ENCODE measurements around the gene IDUA. TPM values are rescaled to one million over a fixed set of nuclear protein-coding genes. Genes with fewer than 3 reads are reported as not detected.
"Not testable (repeated sequence)": the region's sequence is repeated elsewhere in the genome, so short reads cannot be mapped to it uniquely, and the experiment has no call there.

Gene IDUA
- total RNA-seq, 2 donors from 2014 or later, result 8.9 to 10.2 TPM

DNA sequence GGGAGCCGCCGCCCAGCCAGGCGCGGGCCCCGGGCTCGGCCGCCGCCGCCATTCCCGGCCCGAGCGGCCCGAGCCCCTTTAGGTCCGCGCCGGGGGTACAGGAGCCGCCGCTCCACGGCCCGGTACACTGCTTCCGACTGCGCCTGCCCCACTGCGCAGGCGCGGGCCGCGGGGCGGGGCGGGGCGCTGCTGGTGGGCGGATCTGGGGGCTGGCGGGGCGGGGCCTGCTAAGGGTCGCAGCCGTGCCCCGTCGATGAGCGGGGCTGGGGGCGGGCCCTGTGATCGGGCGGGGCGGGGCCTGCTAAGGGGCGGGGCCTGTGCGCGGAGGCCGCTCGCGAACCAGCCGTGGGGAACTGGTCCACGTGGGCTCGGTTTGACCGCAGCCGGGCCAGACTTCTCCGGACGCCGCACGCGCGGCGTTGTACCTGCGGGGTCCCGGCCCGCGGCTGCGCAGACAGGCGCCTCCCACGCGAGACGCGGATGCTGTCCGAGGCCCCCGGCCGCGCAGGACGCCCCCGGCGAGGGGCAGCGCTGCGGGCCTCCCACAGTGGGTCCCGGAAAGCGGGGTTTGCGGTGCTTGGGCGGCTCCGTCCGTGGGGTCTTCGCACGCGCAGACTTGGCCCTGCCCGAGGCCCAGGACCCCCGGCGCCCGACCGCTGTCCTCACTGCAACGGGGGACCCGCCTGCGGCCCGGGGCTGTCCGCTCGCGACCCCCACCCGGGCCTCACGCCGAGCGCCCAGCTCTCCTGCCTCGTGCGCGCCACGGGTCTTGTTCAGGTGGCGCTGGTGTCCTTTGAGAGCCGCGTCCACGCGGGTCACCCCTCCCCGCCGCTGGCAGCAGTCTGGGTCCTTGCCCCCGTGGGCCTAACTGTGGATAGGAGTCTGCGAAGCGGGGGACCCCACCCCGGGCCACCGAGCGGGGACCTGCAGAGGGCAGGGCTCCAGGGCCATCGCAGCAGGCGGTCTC, 13.1 kb upstream of the IDUA start, which contains the start of gene DGKQ:
DGKQ (minus strand) TSS at position 139 of the 967 bp plus-strand sequence; CDS start at position 52, 87 bp downstream.
- peak; percentile 87 for DNase-seq (ENCODE audit: low spot score)
- peak within 1 kb of the TSS in 1 of 2 donors; percentile 21 for H3K27ac ChIP-seq
- no peaks in the 10 kb centered on the region for H3K36me3 ChIP-seq
- TF ChIP-seq, protein P1, sequence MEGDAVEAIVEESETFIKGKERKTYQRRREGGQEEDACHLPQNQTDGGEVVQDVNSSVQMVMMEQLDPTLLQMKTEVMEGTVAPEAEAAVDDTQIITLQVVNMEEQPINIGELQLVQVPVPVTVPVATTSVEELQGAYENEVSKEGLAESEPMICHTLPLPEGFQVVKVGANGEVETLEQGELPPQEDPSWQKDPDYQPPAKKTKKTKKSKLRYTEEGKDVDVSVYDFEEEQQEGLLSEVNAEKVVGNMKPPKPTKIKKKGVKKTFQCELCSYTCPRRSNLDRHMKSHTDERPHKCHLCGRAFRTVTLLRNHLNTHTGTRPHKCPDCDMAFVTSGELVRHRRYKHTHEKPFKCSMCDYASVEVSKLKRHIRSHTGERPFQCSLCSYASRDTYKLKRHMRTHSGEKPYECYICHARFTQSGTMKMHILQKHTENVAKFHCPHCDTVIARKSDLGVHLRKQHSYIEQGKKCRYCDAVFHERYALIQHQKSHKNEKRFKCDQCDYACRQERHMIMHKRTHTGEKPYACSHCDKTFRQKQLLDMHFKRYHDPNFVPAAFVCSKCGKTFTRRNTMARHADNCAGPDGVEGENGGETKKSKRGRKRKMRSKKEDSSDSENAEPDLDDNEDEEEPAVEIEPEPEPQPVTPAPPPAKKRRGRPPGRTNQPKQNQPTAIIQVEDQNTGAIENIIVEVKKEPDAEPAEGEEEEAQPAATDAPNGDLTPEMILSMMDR (IDR thresholded peaks at IDR 0.05), result no peak
- H3K9me3 ChIP-seq, result no peaks in the 10 kb centered on the region
- H3K27me3 ChIP-seq, result no peaks in the 10 kb centered on the region
- peak within 1 kb of the TSS; percentile 72 to 80 for H3K4me3 ChIP-seq
- H3K4me1 ChIP-seq, result peaks cover 0 to 24% of the 10 kb centered on the region in 2 donors

DNA sequence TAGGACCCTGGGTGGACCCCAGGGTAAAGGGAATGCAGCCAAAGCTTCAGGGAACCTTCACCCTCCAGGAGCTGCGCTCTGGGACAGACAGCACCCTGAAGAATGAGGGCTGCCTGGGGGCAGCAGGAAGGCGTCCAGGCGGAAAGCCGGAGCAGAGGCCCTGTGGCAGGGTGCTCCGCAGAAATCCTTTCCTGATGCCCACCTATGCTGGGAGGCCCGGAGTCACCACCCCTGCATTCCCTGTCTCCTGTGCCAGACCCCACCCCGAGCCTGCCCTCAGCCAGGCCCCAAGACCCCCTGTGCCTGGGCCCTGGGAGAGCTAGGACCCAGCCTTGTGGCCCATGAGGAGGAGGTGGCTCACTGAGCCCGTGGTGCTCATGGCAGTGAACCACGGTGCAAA, 12.2 kb upstream of the IDUA start:
- Histone ChIP-seq H3K4me1 (peaks cover 0 to 24% of the 10 kb centered on the region in 2 donors), H3K9me3 (no peaks in the 10 kb centered on the region), H3K36me3 (no peaks in the 10 kb centered on the region), H3K4me3 (no peak overlapping the region), H3K27me3 (no peaks in the 10 kb centered on the region), H3K27ac (no peak overlapping the region)
- no peak for DNase-seq (ENCODE audit: low spot score)
- TF ChIP-seq, protein P1 (IDR thresholded peaks at IDR 0.05), result no peak

DNA sequence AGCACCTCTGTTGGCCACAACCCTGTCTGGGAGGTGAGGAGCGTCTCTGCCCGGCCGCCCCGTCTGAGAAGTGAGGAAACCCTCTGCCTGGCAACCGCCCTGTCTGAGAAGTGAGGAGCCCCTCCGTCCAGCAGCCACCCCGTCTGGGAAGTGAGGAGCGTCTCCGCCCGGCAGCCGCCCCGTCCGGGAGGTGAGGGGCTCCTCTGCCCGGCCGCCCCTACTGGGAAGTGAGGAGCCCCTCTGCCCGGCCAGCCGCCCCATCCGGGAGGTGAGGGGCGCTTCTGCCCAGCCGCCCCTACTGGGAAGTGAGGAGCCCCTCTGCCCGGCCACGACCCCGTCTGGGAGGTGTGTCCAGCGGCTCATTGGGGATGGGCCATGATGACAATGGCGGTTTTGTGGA, 10.8 kb upstream of the IDUA start:
- DNase-seq (ENCODE audit: low spot score); H3K9me3 ChIP-seq; H3K27me3 ChIP-seq; H3K4me3 ChIP-seq; H3K36me3 ChIP-seq; H3K27ac ChIP-seq: not testable (repeated sequence)
- H3K4me1 ChIP-seq, result peaks cover 0 to 24% of the 10 kb centered on the region in 2 donors

DNA sequence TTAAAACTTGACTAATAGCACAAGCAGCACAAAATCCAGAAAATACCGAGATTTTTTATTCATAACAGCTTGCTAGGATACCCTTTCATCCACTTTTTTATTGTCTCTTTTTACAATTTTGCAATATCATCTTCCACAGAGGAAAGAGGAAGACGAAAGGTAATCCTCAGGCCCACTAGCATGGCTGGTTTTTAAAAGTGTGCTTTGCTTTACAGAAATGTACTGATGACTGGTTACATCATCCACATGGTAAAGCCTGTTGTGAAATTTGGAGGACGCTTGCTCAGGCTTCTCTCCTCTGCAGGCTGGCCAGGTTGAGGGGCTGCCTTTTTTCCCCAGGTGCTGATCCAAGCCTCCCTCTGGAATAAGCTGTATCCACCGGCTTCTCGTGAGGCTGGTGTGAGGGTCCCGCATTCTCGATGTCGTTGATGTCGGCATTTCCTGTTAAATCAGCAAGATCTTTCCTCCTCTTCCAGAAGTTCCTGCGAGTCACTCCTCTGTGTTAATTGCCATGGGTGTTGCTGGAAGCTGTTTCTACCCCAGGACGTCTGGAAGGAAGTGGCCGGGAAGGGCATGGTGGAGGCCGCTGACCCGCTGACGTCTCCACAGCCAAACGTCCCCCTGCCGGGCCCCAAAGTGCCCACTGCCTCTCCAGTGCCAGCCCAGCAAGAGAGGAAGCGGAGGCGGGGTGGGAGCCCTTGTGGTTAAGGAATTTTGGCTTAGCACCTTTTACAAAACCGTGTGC, 7.7 kb upstream of the IDUA start:
- H3K4me1 ChIP-seq, result no peaks in the 10 kb centered on the region
- H3K9me3 ChIP-seq, result no peaks in the 10 kb centered on the region
- no peak for DNase-seq (ENCODE audit: low spot score)
- H3K4me3 ChIP-seq, result no peak overlapping the region
- no peaks in the 10 kb centered on the region for H3K27me3 ChIP-seq
- TF ChIP-seq, protein P1 (IDR thresholded peaks at IDR 0.05), result no peak
- H3K27ac ChIP-seq, result no peak overlapping the region
- no peaks in the 10 kb centered on the region for H3K36me3 ChIP-seq

DNA sequence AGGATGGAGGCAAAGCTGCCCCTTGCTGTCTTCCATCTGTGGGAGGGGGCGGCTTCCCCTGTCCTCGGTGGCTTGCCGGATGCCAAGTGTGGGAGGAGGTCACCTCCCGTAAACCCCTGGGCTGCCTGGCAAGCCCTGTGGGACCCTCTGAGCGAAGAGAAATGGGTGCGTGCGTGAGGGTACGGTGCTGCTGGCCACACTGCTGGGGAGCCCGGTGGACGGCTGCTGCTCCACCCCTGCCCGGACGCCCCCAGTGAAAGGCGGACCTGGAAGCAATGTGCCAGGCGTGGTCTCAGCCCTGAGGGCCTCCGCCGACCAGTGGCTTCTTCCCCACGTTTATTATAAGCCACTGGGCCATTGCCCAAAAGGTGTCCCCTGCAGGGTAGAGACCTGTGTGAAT, 4.6 kb upstream of the IDUA start:
- no peak overlapping the region for H3K27ac ChIP-seq
- DNase-seq (ENCODE audit: low spot score), result no peak
- no peak overlapping the region for H3K4me3 ChIP-seq
- peaks cover 0 to 16% of the 10 kb centered on the region in 2 donors for H3K4me1 ChIP-seq
- no peaks in the 10 kb centered on the region for H3K27me3 ChIP-seq
- no peaks in the 10 kb centered on the region for H3K9me3 ChIP-seq
- H3K36me3 ChIP-seq, result no peaks in the 10 kb centered on the region
- TF ChIP-seq, protein P1 (IDR thresholded peaks at IDR 0.05), result no peak

DNA sequence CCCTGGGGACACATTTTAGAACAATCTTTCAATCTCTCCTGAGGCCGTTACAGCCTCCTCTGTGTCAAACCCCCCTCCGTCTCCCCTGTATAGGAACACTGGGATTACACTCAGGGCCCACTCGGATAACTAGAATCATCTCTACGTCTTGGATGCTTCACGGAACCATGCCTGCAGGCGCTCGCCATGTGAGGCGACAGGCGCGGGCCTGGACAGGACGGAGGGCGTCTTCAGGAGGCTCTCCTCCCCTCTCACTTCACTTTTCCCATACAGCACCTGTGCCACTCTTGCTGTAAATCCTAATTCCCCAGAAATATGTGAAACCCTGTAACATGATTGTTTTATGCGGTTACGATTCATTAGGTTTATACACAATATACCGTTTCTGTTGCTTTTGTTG, 4.0 kb upstream of the IDUA start:
- DNase-seq (ENCODE audit: low spot score), result no peak
- Histone ChIP-seq H3K4me3 (no peak overlapping the region), H3K4me1 (peaks cover 0 to 21% of the 10 kb centered on the region in 2 donors), H3K27me3 (no peaks in the 10 kb centered on the region), H3K27ac (no peak overlapping the region), H3K9me3 (no peaks in the 10 kb centered on the region), H3K36me3 (no peaks in the 10 kb centered on the region)
- TF ChIP-seq, protein P1 (IDR thresholded peaks at IDR 0.05), result no peak
